Measurements from ENCODE around the gene CFAP61. TPM values are rescaled to one million over a fixed set of nuclear protein-coding genes. Genes with fewer than 3 reads are reported as not detected.

The CFAP61 gene
- total and polyA plus RNA-seq, 8 donors: 0.15 to 0.53 (median 0.33) TPM

DNA sequence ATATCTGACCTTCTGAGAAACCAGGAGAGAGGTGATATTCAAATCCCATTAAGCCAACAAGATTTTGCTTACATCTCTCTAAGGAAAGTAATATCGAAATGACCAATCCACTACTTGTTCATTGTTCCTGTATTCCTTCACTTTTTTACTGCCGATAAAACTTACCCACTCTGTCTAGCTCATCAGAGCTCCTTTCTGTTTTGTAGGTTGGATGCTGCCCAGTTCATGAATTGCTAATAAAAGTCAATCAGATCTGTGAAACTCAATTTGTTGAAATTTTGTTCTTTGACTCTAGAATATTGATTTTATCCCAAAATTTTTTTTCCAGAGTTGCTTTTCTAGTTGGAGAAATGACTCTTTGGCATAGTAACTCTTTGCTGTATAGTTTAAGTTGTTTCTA lies 166.7 kb downstream of the CFAP61 start:
- H3K4me3 ChIP-seq: no peak overlapping the region
- no peaks in the 10 kb centered on the region for H3K27me3 ChIP-seq
- ATAC-seq: no peak
- TF ChIP-seq, protein P1, sequence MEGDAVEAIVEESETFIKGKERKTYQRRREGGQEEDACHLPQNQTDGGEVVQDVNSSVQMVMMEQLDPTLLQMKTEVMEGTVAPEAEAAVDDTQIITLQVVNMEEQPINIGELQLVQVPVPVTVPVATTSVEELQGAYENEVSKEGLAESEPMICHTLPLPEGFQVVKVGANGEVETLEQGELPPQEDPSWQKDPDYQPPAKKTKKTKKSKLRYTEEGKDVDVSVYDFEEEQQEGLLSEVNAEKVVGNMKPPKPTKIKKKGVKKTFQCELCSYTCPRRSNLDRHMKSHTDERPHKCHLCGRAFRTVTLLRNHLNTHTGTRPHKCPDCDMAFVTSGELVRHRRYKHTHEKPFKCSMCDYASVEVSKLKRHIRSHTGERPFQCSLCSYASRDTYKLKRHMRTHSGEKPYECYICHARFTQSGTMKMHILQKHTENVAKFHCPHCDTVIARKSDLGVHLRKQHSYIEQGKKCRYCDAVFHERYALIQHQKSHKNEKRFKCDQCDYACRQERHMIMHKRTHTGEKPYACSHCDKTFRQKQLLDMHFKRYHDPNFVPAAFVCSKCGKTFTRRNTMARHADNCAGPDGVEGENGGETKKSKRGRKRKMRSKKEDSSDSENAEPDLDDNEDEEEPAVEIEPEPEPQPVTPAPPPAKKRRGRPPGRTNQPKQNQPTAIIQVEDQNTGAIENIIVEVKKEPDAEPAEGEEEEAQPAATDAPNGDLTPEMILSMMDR (IDR thresholded peaks at IDR 0.05): no peak
- no peak overlapping the region for H3K27ac ChIP-seq
- no peak for FAIRE-seq
- no peaks in the 10 kb centered on the region for H3K36me3 ChIP-seq
- intact Hi-C loops (cut with DNase I): no loop called here
- DNase-seq: no peak
- H3K4me1 ChIP-seq: no peaks in the 10 kb centered on the region
- no peaks in the 10 kb centered on the region for H3K9me3 ChIP-seq
- 88 to 90% methylated on average over 2 of the region's 2 CpGs for WGBS, 2 donors

DNA sequence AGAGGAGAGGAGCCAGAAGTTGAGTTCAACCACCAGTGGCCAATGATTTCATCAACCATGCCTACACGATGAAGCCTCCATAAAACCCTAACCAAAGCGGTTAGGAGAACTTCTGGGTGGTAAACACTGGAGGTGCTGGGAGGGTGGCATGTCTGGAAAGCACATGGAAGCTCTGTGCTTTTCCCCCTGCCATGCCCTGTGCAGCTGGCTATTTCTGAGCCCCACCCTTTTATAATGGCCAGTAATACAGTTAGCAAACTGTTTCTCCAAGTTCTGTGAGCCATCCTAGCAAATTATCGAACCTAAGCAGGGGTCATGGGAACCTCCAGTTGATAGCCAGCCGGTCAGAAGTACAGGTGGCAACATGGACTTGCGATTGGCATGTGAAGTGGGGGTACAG lies 167.8 kb downstream of the CFAP61 start:
- TF ChIP-seq, protein P1 (IDR thresholded peaks at IDR 0.05): no peak
- no peak for FAIRE-seq
- no peak for ATAC-seq
- 58 to 73% methylated on average over 5 of the region's 5 CpGs for WGBS, 2 donors
- H3K9me3 ChIP-seq: no peaks in the 10 kb centered on the region
- H3K36me3 ChIP-seq: no peaks in the 10 kb centered on the region
- H3K27me3 ChIP-seq: no peaks in the 10 kb centered on the region
- no peak overlapping the region for H3K4me3 ChIP-seq
- intact Hi-C loops (cut with DNase I): no loop called here
- no peaks in the 10 kb centered on the region for H3K4me1 ChIP-seq
- H3K27ac ChIP-seq: no peak overlapping the region
- no peak for DNase-seq

DNA sequence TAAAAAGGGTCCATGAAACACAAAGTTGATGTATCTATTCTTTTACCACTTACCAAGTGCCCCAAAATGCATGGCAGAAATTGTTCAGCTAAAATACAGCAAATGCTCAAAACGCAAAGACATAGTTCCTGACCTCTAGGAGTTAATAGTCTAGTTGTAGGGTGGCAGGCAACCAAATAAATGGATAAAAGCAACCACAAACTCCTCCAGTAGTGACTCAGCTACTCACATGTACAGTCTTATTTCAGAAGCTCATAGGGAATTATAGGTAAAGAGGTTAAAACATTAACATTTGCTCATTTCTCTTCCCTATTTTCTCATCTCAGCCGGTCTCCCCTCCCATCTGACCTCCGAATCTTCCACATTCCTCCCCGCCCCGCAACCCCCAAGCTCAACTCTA lies 171.6 kb downstream of the CFAP61 start:
- ATAC-seq (peak in 1 of 4 donors; percentile 38), FAIRE-seq (no peak), DNase-seq (no peak)
- Histone ChIP-seq H3K9me3 (no peaks in the 10 kb centered on the region), H3K27me3 (no peaks in the 10 kb centered on the region), H3K4me1 (no peaks in the 10 kb centered on the region), H3K4me3 (no peak overlapping the region), H3K36me3 (no peaks in the 10 kb centered on the region), H3K27ac (no peak overlapping the region)
- 63 to 78% methylated on average over 5 of the region's 5 CpGs for WGBS, 2 donors
- TF ChIP-seq, protein P1 (IDR thresholded peaks at IDR 0.05): no peak
- intact Hi-C loops (cut with DNase I): no loop called here

DNA sequence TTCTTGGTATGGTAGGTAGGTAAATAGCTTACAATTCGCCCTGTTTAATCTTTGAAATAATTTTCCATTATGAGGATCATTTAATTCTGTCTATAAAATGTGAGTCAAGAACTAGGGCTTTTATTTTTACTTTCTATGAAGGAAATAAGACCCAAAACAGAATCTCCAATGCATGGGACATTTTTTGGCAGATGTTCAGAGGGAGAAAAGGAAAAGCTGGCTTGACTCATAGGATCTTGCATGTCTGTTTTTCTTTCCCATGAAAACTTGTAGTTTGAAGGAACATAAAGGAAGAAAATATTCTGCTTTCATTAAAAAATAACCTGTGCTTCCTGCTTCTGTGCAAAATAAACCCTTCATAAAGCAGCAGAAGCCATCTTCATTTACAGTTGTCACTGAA lies 172.5 kb downstream of the CFAP61 start:
- Histone ChIP-seq H3K36me3 (no peaks in the 10 kb centered on the region), H3K4me3 (no peak overlapping the region), H3K4me1 (no peaks in the 10 kb centered on the region), H3K27me3 (no peaks in the 10 kb centered on the region), H3K9me3 (no peaks in the 10 kb centered on the region), H3K27ac (no peak overlapping the region)
- intact Hi-C loops (cut with DNase I): no loop called here
- no peak for DNase-seq
- ATAC-seq: no peak
- FAIRE-seq: no peak
- TF ChIP-seq, protein P1 (IDR thresholded peaks at IDR 0.05): no peak
- 50 to 74% methylated on average over 1 of the region's 1 CpG for WGBS, 2 donors

DNA sequence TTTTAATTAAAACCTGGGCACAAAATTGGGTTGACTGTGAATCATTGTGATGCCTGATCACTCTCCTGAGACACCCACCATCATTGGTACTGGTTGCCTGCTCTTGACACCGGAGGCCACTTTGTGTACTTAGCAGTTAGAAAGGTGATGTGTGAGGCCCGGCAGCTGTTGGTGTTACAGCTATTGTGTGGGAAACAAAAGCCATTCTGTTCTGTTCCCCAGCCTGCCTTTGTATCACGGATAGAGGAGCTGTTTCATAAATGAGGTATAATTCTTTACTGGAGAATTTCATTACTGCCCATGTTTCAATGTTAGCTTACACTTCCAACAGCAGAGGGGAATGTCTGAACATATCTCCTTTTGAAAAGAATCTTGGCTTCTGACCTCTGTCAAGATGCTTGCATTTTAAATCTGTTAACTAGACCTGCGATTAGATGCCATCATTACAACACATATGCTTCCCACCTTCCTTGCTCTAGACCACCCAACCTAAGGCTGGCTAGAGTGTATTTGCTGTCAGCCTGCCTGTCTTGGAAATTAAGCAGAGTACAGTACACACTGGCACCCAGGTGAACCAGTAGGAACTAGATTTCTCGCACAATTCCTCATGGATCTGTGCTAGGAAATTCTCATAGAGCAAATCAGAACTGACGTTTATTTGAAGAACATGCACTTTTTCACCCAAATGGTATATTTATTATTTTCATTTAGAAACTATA lies 173.2 kb downstream of the CFAP61 start:
- DNase-seq (no peak), ATAC-seq (no peak), FAIRE-seq (no peak)
- intact Hi-C loops (cut with DNase I): no loop called here
- no peaks in the 10 kb centered on the region for H3K4me1 ChIP-seq
- H3K36me3 ChIP-seq: no peaks in the 10 kb centered on the region
- no peaks in the 10 kb centered on the region for H3K27me3 ChIP-seq
- H3K27ac ChIP-seq: no peak overlapping the region
- TF ChIP-seq, protein P1 (IDR thresholded peaks at IDR 0.05): no peak
- no peaks in the 10 kb centered on the region for H3K9me3 ChIP-seq
- 50 to 54% methylated on average over 6 of the region's 6 CpGs for WGBS, 2 donors
- H3K4me3 ChIP-seq: no peak overlapping the region

All from pancreas (tissue), 10 donors.